Left ventricle myocardium inferior (tissue), 1 donor: ENCODE data around the gene WNT2B. TPM values are rescaled to one million over a fixed set of nuclear protein-coding genes. Genes with fewer than 3 reads are reported as not detected.

Source experiments
- DNase-seq: peaks from one replicate; pipeline ENCODE4 v3.0.0-alpha.2; 2020
- H3K27ac ChIP-seq: fragments of 200-600 bp; replicated peaks from 2 replicates; pipeline ENCODE4 v1.8.0; 2021
- H3K27me3 ChIP-seq: fragments of 200-600 bp; 2 replicates; pipeline ENCODE4 v1.8.0; 2021; ENCODE audit warnings: low read depth
- H3K36me3 ChIP-seq: fragments of 200-600 bp; 2 replicates; pipeline ENCODE4 v1.8.0; 2021
- H3K4me1 ChIP-seq: fragments of 200-600 bp; 2 replicates; pipeline ENCODE4 v1.8.0; 2021
- H3K4me3 ChIP-seq: fragments of 200-600 bp; 2 replicates; pipeline ENCODE4 v1.8.0; 2021; ENCODE audit warnings: mild to moderate bottlenecking, moderate library complexity
- H3K9me3 ChIP-seq: fragments of 200-600 bp; replicated peaks from 2 replicates; pipeline ENCODE4 v1.8.0; 2021
- intact Hi-C: fragments of 100-400 bp; cut with micrococcal nuclease; formaldehyde crosslinking; loops from one replicate; pipeline ENCODE4 v1.11.0; 2022
- total RNA-seq: library from RNA; stranded (reverse); fragmentation: NEBNext Ultra II Directional; extraction: Animal tissue kit (Norgen Biotek cat#: 25700); gene quantifications from one replicate; pipeline ENCODE4 v1.2.1, GENCODE V29; 2021
- TF ChIP-seq, protein P1 (sequence below): fragments of 200-600 bp; IDR thresholded peaks from 2 replicates; pipeline ENCODE4 v1.8.0; 2021; ENCODE audit warnings: antibody characterized with exemption, mild to moderate bottlenecking, borderline replicate concordance
- donor health status: DM: no; HTN: yes; CAD: no; lungs with severe emphysema.

The WNT2B gene
- total RNA-seq, 1 donor from 2014 or later: 1.7 TPM

DNA sequence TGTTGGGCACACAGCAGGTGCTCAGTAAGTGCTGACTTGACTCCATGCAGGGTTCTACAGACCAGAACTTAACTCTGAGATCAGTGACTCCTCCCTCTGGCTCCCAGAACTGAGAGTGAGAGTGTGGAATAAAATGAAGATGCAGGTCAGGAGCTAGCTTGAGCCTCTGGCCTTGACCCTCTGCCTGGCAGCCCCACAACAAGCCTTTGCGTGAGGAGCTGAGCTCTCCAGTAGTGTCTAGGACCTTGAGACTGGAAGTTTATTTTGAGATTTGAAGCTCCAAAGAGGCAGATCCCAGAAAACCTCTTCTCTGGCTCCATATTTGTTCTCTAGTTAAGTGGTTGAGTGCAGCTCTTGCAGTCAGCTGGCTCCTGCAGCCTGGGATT lies 3.4 kb upstream of the WNT2B start:
- H3K4me1 ChIP-seq: peaks cover 42% of the 10 kb centered on the region
- intact Hi-C loops: no loop called here
- no peaks in the 10 kb centered on the region for H3K9me3 ChIP-seq
- no peak overlapping the region for H3K4me3 ChIP-seq
- H3K27ac ChIP-seq: no peak overlapping the region
- peaks cover 33% of the 10 kb centered on the region for H3K27me3 ChIP-seq
- no peaks in the 10 kb centered on the region for H3K36me3 ChIP-seq
- no peak for DNase-seq
- TF ChIP-seq, protein P1, sequence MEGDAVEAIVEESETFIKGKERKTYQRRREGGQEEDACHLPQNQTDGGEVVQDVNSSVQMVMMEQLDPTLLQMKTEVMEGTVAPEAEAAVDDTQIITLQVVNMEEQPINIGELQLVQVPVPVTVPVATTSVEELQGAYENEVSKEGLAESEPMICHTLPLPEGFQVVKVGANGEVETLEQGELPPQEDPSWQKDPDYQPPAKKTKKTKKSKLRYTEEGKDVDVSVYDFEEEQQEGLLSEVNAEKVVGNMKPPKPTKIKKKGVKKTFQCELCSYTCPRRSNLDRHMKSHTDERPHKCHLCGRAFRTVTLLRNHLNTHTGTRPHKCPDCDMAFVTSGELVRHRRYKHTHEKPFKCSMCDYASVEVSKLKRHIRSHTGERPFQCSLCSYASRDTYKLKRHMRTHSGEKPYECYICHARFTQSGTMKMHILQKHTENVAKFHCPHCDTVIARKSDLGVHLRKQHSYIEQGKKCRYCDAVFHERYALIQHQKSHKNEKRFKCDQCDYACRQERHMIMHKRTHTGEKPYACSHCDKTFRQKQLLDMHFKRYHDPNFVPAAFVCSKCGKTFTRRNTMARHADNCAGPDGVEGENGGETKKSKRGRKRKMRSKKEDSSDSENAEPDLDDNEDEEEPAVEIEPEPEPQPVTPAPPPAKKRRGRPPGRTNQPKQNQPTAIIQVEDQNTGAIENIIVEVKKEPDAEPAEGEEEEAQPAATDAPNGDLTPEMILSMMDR: no peak

DNA sequence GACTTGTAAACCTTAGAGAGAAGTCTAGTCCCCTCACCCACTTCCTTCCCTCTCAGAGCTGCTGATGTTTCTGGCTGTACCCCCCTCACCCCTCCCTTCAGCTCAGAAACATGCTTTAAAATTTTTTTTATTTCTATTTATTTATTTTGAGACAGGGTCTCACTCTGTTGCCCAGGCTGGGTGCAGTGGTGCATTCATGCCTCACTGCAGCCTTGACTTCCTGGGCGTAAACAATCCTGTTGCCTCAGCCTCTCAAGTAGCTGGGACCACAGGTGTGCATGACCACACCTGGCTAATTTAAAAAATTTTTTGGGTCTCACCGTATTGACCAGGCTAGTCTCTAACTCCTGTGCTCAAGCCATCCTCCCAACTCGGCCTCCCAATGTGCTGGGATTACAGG lies 2.9 kb upstream of the WNT2B start:
- Histone ChIP-seq H3K4me3 (no peak overlapping the region), H3K4me1 (peaks cover 42% of the 10 kb centered on the region), H3K27ac (no peak overlapping the region), H3K9me3 (no peaks in the 10 kb centered on the region), H3K27me3 (peaks cover 33% of the 10 kb centered on the region), H3K36me3 (no peaks in the 10 kb centered on the region)
- intact Hi-C loops: no loop called here
- TF ChIP-seq, protein P1: no peak
- no peak for DNase-seq

DNA sequence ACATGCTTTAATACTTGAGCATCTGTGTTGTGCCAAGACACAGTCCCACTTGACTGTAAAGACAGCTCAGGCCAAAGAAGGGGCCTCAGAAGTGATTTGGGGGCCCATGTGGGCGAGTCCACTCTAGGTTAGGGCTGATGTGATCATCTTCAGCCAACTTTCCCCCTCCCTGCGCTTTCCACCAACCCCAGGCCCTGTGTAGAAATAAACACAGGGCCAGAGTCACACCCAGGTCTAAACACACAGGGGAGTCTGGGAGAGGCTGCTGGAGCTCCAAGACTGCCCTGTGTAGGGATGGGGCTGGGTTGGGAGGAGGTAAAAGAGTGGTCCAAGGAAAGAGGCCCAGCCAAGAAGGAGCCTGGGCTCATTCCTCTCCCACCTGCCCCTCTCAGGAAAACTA lies 2.5 kb upstream of the WNT2B start:
- peaks cover 33% of the 10 kb centered on the region for H3K27me3 ChIP-seq
- H3K9me3 ChIP-seq: no peaks in the 10 kb centered on the region
- TF ChIP-seq, protein P1: no peak
- H3K27ac ChIP-seq: no peak overlapping the region
- intact Hi-C loops: no loop called here
- H3K4me3 ChIP-seq: no peak overlapping the region
- no peaks in the 10 kb centered on the region for H3K36me3 ChIP-seq
- peaks cover 40% of the 10 kb centered on the region for H3K4me1 ChIP-seq
- DNase-seq: no peak

DNA sequence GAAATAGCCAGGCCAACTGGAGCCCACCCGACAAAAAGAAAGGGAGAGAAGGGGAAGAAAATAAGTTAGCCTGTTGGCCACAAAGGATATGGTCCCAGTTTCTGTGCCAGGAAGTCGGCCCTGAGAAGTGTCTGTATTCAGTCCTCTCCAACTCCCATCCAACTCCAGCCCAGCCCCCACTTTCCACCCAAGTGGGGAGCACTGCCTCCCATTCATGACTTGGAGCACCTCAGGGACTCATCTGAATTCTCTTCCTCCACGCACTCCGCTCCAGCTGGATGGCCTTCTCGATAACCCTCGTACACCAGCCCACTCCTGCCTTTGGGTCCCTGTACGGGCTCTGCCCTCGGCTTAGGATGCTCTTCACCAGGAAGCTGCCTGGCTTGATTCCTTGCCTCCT lies 2.0 kb upstream of the WNT2B start:
- no peaks in the 10 kb centered on the region for H3K36me3 ChIP-seq
- intact Hi-C loops: no loop called here
- no peak overlapping the region for H3K4me3 ChIP-seq
- H3K27ac ChIP-seq: no peak overlapping the region
- TF ChIP-seq, protein P1: no peak
- DNase-seq: no peak
- H3K4me1 ChIP-seq: peaks cover 36% of the 10 kb centered on the region
- H3K27me3 ChIP-seq: peaks cover 33% of the 10 kb centered on the region
- H3K9me3 ChIP-seq: no peaks in the 10 kb centered on the region

DNA sequence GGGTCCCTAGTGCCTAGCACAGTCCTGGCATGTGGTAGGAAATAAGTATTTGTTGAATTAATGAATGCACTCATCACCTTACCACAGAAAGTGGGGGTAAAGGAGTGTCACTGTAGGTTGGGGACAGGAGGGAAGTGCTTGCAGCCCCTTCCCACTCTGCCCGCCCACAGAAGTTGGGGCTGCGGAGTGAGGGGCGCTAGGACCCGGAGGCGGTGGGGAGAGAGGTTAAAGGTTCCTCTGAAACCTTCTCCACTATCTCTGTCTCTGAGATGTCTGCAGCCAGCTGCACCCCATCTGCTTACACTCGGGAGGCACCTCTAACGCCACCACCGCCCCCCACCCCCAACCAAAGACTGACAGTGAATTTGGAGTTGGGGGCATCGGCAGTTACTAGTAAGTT lies 1.4 kb upstream of the WNT2B start:
- TF ChIP-seq, protein P1: no peak
- H3K27me3 ChIP-seq: peaks cover 33% of the 10 kb centered on the region
- intact Hi-C loops: no loop called here
- H3K27ac ChIP-seq: no peak overlapping the region
- no peak for DNase-seq
- no peaks in the 10 kb centered on the region for H3K36me3 ChIP-seq
- H3K9me3 ChIP-seq: no peaks in the 10 kb centered on the region
- H3K4me3 ChIP-seq: no peak overlapping the region
- H3K4me1 ChIP-seq: peaks cover 30% of the 10 kb centered on the region

DNA sequence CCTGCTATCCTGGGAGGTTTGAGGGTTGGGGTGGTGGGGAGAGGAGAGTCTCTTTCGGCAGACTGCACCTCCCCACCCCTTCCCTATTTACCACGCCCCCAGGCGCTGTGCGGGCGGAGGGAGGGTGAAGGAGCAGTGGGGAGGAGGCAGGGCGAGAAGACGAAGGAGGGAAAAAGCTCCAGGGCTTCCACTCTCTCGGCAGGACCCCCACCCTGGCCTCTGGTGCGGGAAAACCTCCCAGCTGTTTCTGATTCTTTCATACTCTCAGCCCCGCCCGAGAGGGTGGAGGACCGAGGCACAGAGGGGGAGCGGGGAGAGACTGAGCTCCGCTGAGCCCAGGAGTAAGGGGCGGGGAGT lies 866 bp upstream of the WNT2B start:
- H3K27ac ChIP-seq: no peak overlapping the region
- no peak for DNase-seq
- H3K4me3 ChIP-seq: peak overlapping the region; percentile 72
- TF ChIP-seq, protein P1: no peak
- no peaks in the 10 kb centered on the region for H3K36me3 ChIP-seq
- H3K4me1 ChIP-seq: peaks cover 24% of the 10 kb centered on the region
- H3K27me3 ChIP-seq: peaks cover 33% of the 10 kb centered on the region
- intact Hi-C loops: no loop called here
- no peaks in the 10 kb centered on the region for H3K9me3 ChIP-seq
